ENCODE results near the gene SCARB1. TPM values are rescaled to one million over a fixed set of nuclear protein-coding genes. Genes with fewer than 3 reads are reported as not detected.

The SCARB1 gene
- total and polyA plus RNA-seq, 2 experiments from 2014 or later = 31.0 to 62.5 TPM

DNA sequence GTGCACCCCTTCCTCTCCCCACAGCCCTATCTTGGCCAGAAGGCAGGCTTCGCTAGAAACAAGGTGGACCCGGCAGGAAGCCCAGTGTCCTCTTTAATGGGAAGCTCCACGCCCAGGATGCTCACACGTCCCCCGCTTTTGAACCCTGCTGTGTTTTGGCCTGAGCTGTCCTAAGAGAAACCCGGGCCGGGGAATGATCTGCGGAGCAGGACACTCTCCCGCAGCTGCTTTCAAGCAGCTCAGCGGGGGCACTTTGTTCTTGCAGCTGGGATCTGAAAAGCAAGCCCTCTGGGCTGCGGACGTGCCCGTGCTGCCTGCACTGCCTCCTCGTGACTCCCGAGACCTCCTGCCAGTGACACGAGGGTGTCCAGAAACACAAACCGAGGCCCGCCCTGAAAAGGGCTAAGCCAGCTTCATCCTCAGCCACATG lies 30.0 kb downstream of the SCARB1 start:
- H3K27ac ChIP-seq (ENCODE audit: low read depth) = peak overlapping the region; percentile 76; the same call in 1 of the 2 replicates
- peak; percentile 90 for DNase-seq (ENCODE audit: low spot score)
- H3K36me3 Mint-ChIP-seq (ENCODE audit: low read depth) = peaks cover 10% of the 10 kb centered on the region; the same call in 1 of the 3 replicates
- H3K9me2 ChIP-seq (ENCODE audit: insufficient read depth) = no peaks in the 10 kb centered on the region
- H2AFZ ChIP-seq = no peak overlapping the region
- H3K4me1 ChIP-seq (ENCODE audit: insufficient read depth) = peaks cover 33% of the 10 kb centered on the region
- peaks cover 43% of the 10 kb centered on the region for H3K4me1 Mint-ChIP-seq
- no peaks in the 10 kb centered on the region for H3K27me3 ChIP-seq (ENCODE audit: insufficient read depth)
- peaks cover 3% of the 10 kb centered on the region for H3K27me3 Mint-ChIP-seq (ENCODE audit: insufficient read depth, low read depth, poor library complexity)
- H4K20me1 ChIP-seq (replicated peaks; ENCODE audit: insufficient read depth) = peaks cover 7% of the 10 kb centered on the region
- peaks cover 38% of the 10 kb centered on the region for H3K79me2 ChIP-seq (replicated peaks; ENCODE audit: insufficient read depth)
- TF ChIP-seq, protein P1, sequence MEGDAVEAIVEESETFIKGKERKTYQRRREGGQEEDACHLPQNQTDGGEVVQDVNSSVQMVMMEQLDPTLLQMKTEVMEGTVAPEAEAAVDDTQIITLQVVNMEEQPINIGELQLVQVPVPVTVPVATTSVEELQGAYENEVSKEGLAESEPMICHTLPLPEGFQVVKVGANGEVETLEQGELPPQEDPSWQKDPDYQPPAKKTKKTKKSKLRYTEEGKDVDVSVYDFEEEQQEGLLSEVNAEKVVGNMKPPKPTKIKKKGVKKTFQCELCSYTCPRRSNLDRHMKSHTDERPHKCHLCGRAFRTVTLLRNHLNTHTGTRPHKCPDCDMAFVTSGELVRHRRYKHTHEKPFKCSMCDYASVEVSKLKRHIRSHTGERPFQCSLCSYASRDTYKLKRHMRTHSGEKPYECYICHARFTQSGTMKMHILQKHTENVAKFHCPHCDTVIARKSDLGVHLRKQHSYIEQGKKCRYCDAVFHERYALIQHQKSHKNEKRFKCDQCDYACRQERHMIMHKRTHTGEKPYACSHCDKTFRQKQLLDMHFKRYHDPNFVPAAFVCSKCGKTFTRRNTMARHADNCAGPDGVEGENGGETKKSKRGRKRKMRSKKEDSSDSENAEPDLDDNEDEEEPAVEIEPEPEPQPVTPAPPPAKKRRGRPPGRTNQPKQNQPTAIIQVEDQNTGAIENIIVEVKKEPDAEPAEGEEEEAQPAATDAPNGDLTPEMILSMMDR (conservative IDR thresholded peaks at IDR 0.05; ENCODE audit: low read depth in 2 of 2) = 0 out of 4 replicates have a peak, but pooled peaks of 1 of the 2 experiments have one; percentile 15
- TF ChIP-seq ZNF114 (CRISPR knock-in tag; IDR thresholded peaks at IDR 0.05) = no peak
- TF ChIP-seq, protein P2, sequence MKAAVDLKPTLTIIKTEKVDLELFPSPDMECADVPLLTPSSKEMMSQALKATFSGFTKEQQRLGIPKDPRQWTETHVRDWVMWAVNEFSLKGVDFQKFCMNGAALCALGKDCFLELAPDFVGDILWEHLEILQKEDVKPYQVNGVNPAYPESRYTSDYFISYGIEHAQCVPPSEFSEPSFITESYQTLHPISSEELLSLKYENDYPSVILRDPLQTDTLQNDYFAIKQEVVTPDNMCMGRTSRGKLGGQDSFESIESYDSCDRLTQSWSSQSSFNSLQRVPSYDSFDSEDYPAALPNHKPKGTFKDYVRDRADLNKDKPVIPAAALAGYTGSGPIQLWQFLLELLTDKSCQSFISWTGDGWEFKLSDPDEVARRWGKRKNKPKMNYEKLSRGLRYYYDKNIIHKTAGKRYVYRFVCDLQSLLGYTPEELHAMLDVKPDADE (IDR thresholded peaks at IDR 0.05) = 0 out of 2 replicates have a peak, but pooled peaks have one; percentile 25
- H3K4me2 ChIP-seq = peak overlapping the region; percentile 51; the same call in 1 of the 2 replicates
- peak overlapping the region; percentile 62; the same call in 1 of the 2 replicates for H3K27ac Mint-ChIP-seq
- H3K4me3 ChIP-seq = no peak overlapping the region
- peak; percentile 92 for ATAC-seq
- H3F3A ChIP-seq (replicated peaks; ENCODE audit: low read depth) = peaks cover 12% of the 10 kb centered on the region
- no peaks in the 10 kb centered on the region for H3K9me3 Mint-ChIP-seq
- peak overlapping the region; percentile 32; the same call in 1 of the 3 replicates for H3K4me3 Mint-ChIP-seq
- H3K36me3 ChIP-seq (ENCODE audit: insufficient read depth) = no peaks in the 10 kb centered on the region; the same call in 1 of the 2 replicates

GRCh38 chr12:124832856-124833255 lies 30.8 kb downstream of the SCARB1 start:
- Histone ChIP-seq H3F3A (replicated peaks; ENCODE audit: low read depth) (peaks cover 10% of the 10 kb centered on the region), H3K9me2 (ENCODE audit: insufficient read depth) (no peaks in the 10 kb centered on the region), H4K20me1 (replicated peaks; ENCODE audit: insufficient read depth) (peaks cover 7% of the 10 kb centered on the region), H2AFZ (no peak overlapping the region), H3K4me2 (no peak overlapping the region), H3K27me3 (ENCODE audit: insufficient read depth) (no peaks in the 10 kb centered on the region), H3K27ac (ENCODE audit: low read depth) (no peak overlapping the region; the same call in 1 of the 2 replicates), H3K4me3 (no peak overlapping the region), H3K79me2 (replicated peaks; ENCODE audit: insufficient read depth) (peaks cover 38% of the 10 kb centered on the region), H3K36me3 (ENCODE audit: insufficient read depth) (no peaks in the 10 kb centered on the region; the same call in 1 of the 2 replicates), H3K4me1 (ENCODE audit: insufficient read depth) (peaks cover 29% of the 10 kb centered on the region)
- Mint-ChIP-seq H3K4me1 (peaks cover 45% of the 10 kb centered on the region), H3K27ac (no peak overlapping the region), H3K27me3 (ENCODE audit: insufficient read depth, low read depth, poor library complexity) (peaks cover 3% of the 10 kb centered on the region), H3K9me3 (no peaks in the 10 kb centered on the region), H3K4me3 (no peak overlapping the region), H3K36me3 (ENCODE audit: low read depth) (peaks cover 10% of the 10 kb centered on the region; the same call in 1 of the 3 replicates)
- no peak for TF ChIP-seq NANOG (IDR thresholded peaks at IDR 0.05; ENCODE audit: borderline replicate concordance)
- TF ChIP-seq, protein P2 (IDR thresholded peaks at IDR 0.05) = no peak
- no peak for TF ChIP-seq ZNF331 (CRISPR knock-in tag; IDR thresholded peaks at IDR 0.05; ENCODE audit: low read depth)
- TF ChIP-seq JUNB (IDR thresholded peaks at IDR 0.05; ENCODE audit: unreplicated experiment) = no peak
- no peak for TF ChIP-seq CREB1 (CRISPR knock-in tag; IDR thresholded peaks at IDR 0.05; ENCODE audit: low read depth)
- no peak for TF ChIP-seq POLR2AphosphoS5 (IDR thresholded peaks at IDR 0.05; ENCODE audit: low read depth)
- TF ChIP-seq EZH2 (IDR thresholded peaks at IDR 0.05; ENCODE audit: low read depth, unreplicated experiment) = no peak
- TF ChIP-seq, protein P3, sequence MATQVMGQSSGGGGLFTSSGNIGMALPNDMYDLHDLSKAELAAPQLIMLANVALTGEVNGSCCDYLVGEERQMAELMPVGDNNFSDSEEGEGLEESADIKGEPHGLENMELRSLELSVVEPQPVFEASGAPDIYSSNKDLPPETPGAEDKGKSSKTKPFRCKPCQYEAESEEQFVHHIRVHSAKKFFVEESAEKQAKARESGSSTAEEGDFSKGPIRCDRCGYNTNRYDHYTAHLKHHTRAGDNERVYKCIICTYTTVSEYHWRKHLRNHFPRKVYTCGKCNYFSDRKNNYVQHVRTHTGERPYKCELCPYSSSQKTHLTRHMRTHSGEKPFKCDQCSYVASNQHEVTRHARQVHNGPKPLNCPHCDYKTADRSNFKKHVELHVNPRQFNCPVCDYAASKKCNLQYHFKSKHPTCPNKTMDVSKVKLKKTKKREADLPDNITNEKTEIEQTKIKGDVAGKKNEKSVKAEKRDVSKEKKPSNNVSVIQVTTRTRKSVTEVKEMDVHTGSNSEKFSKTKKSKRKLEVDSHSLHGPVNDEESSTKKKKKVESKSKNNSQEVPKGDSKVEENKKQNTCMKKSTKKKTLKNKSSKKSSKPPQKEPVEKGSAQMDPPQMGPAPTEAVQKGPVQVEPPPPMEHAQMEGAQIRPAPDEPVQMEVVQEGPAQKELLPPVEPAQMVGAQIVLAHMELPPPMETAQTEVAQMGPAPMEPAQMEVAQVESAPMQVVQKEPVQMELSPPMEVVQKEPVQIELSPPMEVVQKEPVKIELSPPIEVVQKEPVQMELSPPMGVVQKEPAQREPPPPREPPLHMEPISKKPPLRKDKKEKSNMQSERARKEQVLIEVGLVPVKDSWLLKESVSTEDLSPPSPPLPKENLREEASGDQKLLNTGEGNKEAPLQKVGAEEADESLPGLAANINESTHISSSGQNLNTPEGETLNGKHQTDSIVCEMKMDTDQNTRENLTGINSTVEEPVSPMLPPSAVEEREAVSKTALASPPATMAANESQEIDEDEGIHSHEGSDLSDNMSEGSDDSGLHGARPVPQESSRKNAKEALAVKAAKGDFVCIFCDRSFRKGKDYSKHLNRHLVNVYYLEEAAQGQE (IDR thresholded peaks at IDR 0.05; ENCODE audit: unreplicated experiment) = no peak
- no peak for TF ChIP-seq ZNF114 (CRISPR knock-in tag; IDR thresholded peaks at IDR 0.05)
- TF ChIP-seq STAT1 (IDR thresholded peaks at IDR 0.05; ENCODE audit: unreplicated experiment) = no peak
- TF ChIP-seq, protein P1 (conservative IDR thresholded peaks at IDR 0.05; ENCODE audit: low read depth in 2 of 2) = no peak
- ATAC-seq = no peak
- DNase-seq (ENCODE audit: low spot score) = no peak

All from GM23338 (cell line).